HG03571 (cell line): ENCODE data around the gene ST3GAL6.
"Not testable (repeated sequence)": the region's sequence is repeated elsewhere in the genome, so short reads cannot be mapped to it uniquely, and the experiment has no call there.

ENCODE experiments used
- ATAC-seq: cut with Tn5 transposase; IDR thresholded peaks from one replicate; pipeline ENCODE4 v1.9.1; 2021; ENCODE audit not compliant: unreplicated experiment

Gene ST3GAL6

GRCh38 chr3:98799479-98799878 lies 36.3 kb downstream of the ST3GAL6 start:
- ATAC-seq = no peak

- no peak for ATAC-seq
Observed at GRCh38 chr3:98800401-98800800, 37.3 kb downstream of the ST3GAL6 start.

DNA sequence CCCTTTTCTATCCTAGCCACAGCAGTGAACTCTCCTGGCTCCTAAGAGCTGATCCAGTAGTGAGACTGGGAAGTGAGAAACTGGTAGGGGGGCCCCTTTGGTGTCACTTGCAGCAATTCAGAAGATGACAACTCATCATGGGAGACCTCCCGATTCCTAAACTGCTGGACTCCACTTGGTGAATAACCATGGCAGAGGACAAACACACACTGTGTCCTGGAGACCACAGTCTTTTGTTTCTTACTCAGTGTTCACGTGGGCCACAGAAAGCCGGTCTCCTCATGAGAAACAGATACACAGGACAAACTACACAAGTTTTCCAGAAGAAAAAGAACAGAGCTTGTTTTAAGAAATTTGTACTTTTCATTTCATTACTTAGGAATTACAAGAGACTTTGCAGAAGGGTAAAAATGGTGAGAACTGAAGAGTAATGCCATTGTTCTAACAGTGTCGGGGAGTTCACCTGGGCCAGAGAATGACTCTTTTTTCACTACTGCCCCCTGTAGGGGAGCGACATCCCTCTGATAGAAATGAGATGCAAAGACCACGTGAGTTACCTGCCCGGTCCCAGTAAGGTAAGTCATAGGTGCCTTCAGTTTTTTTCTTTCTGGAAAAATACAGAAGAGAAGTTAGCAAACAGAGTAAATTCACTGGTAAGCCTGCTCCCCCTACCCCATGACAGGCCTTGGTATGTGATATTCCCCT lies 38.1 kb downstream of the ST3GAL6 start:
- ATAC-seq = no peak

- ATAC-seq = no peak
Observed at GRCh38 chr3:98805571-98805970, 42.4 kb downstream of the ST3GAL6 start.

- ATAC-seq = no peak
Observed at GRCh38 chr3:98806521-98806920, 43.4 kb downstream of the ST3GAL6 start.

GRCh38 chr3:98807011-98807410 lies 43.9 kb downstream of the ST3GAL6 start:
- ATAC-seq = no peak

GRCh38 chr3:98807561-98807960 lies 44.4 kb downstream of the ST3GAL6 start:
- no peak for ATAC-seq

DNA sequence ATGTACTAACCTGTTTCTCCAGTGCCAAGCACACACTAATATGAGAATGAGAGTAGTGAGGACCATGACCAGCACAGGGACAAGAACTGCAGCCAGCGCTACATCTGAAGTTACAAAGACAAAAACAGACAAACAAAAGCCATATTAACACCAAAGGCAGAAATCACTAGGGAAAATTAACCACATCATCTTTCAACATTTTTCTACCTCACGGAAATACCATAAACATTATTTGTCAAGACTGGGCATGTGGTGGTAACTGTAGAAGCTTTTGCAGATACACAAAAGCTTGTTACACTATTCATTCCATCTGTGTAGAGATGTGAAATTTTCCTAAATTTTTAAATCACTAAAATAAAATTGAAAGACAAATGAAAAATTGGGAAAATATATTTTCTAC lies 44.9 kb downstream of the ST3GAL6 start:
- no peak for ATAC-seq

GRCh38 chr3:98809557-98809956 lies 46.4 kb downstream of the ST3GAL6 start:
- no peak for ATAC-seq

DNA sequence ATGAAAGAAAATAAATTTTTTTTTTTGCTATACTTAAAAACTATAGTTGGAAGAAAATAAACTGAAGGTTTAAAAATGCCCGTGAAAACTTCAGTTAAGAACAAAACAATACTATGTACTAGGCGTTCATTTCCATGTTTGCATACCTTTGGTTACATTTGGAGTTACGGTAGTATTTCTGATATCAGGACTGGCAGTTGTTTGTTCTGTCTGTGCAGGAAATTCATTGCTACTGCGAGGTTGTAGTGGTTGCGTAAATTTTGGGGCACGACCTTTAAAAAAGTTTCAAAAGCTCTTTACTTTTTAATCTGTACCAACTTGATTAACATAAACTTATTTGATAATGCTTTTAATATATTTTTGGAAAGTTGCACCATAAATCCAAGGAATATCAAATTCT lies 47.9 kb downstream of the ST3GAL6 start:
- ATAC-seq = no peak

DNA sequence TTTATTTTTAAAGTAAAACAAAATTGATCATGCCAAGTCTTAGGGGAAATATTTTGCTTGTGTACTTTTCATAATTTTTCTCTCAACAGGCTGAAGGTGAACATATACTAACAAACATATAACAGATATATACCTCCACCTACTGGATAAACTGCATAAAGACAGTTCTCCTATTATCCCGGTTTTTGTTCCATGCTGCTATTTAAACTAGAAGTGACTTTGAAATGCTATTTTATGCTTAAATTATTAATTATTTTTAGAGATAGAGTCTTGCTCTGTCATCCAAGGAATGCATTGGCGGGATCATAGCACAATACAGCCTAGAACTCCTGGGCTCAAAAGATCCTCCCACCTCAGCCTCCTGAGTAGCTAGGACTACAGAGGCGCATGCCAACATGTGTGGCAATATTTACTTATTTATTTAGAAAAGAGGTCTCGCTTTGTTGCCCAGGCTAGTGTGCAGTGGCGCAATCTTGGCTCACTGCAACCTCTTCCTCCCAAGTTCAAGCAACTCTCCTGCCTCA lies 49.8 kb downstream of the ST3GAL6 start:
- ATAC-seq = no peak

- ATAC-seq = no peak
Observed at GRCh38 chr3:98814817-98815420, 51.8 kb downstream of the ST3GAL6 start.

- ATAC-seq = peak; percentile 75
Observed at GRCh38 chr3:98817547-98818041, 54.5 kb downstream of the ST3GAL6 start.

DNA sequence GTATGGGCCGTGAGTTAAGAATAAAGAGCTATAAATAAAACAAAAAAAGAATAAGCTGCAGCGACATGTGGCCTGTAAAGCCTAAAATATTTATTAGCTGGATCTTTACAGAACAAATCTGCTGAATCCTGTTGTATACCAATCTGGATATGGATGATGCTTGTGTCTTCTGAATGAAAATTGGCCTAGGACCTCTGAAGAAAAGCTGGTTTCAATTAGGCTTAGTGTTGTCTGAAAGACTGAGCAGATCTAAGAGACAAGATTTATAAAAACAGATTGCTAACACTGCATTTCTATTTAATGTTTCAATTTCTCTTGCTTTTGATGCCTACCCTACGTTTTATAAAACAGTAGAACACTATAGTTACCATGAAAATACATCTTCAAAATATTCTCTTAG lies 57.9 kb downstream of the ST3GAL6 start:
- ATAC-seq = no peak

GRCh38 chr3:98823791-98824190 lies 60.7 kb downstream of the ST3GAL6 start:
- no peak for ATAC-seq

- no peak for ATAC-seq
Observed at GRCh38 chr3:98824256-98824655, 61.1 kb downstream of the ST3GAL6 start.

- ATAC-seq = no peak
Observed at GRCh38 chr3:98826126-98826525, 63.0 kb downstream of the ST3GAL6 start.

GRCh38 chr3:98827221-98827920 lies 64.2 kb downstream of the ST3GAL6 start:
- ATAC-seq = no peak

DNA sequence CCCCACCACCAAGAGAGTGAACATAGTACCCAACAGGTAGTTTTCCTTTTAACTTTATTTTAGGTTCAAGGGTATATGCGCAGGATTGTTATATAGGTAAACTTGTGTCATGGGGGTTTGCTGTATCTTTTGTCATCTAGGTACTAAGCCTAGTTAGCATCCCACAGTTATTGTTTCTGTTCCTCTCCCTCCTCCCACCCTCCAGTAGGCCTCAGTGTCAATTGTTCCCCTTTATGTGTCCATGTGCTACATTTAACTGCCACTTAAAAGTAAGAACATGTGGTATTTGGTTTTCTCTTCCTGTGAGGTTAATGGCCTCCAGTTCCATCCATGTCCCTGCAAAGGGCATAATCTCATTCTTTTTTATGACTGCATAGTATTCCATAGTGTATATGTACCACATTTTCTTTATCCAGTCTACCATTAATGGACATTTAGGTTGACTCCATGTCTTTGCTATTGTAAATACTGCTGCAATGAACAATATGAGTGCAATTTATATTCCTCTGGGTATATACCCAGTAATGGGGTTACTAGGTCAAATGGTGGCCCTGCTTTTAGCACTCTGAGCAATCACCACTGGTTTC lies 66.2 kb downstream of the ST3GAL6 start:
- ATAC-seq = no peak

GRCh38 chr3:98831060-98831459 lies 67.9 kb downstream of the ST3GAL6 start:
- not testable (repeated sequence) for ATAC-seq

DNA sequence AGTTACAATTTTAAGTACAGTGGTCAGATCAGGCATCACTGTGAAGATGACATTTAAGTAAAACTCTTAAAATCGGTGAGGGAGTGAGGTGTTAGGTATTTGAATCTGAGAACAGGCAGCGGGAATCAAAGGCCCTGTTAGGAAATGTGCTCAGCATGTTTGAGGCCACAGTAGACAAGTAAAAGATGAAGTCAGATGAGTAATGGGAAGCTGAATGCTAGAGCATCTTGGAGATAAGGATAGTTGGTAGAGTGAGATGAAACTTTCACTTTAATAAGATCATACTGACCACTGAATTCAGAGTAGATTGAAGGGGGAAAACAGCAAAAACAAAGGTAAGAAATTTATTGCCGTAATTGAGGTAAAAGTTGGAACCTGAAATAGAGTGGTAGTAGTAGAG lies 76.7 kb downstream of the ST3GAL6 start:
- ATAC-seq = no peak
